ENCODE measurements around the gene RNF220. TPM values are rescaled to one million over a fixed set of nuclear protein-coding genes. Genes with fewer than 3 reads are reported as not detected.

Gene RNF220
- polyA plus RNA-seq, 12 donors = 36.9 to 80.5 (median 52.6) TPM; not detected in 1

DNA sequence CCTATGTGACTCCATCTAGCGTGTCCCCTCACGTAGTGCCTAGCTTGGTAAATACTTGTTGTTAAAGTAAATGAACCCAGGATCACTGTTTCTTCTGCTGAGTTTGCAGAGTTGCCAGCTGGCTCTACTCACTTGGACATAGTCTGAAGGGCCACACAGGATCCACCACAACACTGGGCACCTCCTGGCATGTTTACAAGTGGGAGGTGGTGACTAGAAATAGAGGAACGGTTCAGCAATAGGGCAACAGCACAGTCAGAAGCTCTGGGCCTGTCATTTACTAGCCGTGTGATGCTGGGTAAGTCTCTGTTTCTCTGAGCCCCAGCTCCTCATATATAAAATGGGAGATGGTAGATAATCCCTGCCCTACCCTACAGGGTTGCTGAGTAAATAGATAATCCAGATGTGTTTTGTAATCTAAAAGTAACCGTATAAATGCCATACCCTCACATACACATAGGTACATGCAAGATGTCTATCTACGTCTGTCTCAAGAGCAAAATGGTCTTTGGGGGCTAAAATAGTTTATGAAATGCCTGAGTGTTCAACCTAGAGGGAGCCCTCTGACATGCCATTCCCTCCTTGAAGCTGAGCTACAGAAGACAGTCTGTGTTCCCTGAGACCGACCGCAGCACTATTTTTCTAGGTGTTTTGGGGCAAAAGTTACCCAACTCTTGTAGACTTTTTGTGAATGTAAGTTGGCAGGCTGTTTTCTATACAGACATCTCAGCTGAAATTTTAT is 20.5 kb downstream of the RNF220 start:
- no peak for DNase-seq

DNA sequence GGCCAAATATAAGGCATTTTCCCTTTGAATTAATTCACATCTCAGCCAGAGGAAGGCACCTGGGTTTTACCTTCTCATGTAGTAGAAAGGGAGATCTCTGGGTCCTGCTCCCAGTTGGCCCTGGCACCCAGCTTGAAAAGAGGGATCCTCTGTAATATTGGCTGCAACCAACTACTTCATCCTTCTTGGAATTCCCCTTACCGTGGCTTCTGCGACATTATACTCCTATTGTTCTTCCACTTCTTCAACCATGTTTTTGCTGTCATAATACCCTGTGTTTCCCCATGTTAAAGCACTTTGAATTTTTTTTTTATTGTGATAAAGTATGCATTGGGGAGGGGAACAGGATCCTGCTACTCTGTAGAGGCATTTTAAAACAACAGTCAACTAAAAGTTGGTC is 26.8 kb downstream of the RNF220 start:
- no peak for DNase-seq

DNA sequence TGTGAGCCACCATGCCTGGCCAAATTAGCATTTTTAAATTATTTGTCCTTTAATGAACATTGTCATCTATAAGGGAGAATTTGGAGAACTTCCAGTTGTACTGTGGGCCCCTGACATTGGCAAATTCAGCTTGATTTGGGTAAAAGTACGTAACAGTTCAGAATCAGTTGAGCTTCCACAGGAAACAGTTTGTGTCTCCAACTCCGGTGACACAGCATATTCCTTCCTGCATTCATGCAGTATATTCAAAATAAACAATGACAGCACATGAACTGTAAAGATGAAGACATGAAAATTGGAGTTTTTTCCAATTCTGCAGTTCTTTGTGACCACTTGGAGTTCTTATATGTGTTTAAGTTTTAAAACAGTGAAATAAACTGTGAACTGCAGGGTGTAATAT is 28.2 kb downstream of the RNF220 start:
- DNase-seq = no peak

DNA sequence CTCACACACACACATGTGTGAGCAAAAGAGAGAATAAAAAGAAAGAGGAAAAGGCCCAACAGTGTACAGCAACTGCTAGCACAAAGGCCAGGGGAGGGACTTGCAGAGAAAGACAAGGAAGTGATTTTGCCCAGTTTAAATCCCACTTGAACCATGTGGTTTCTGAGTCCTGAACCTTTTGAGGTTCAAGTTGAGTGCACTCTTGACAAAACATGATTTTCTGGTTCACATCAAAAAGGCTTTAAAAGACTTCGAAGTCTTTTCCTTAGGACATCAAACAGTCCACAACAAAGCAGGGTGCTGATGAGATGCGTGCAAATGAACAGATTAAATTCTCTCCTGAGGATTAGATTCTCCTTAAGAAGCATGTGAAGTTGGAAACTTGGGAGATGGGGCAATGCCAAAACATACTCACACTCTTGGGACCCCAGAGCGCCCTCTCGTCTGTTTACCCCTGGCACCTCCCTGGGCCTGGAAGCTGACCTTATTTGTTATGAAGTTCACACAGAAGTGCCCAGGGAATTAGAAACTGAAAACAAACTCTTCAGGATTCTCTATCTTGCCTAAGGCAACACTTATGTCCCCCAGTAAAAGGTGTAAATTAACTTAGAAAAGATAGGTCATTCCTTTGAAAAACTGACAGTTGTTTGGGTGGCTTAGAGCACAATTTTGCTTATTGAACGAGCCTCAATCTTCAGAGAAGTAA is 31.5 kb downstream of the RNF220 start:
- DNase-seq = no peak

DNA sequence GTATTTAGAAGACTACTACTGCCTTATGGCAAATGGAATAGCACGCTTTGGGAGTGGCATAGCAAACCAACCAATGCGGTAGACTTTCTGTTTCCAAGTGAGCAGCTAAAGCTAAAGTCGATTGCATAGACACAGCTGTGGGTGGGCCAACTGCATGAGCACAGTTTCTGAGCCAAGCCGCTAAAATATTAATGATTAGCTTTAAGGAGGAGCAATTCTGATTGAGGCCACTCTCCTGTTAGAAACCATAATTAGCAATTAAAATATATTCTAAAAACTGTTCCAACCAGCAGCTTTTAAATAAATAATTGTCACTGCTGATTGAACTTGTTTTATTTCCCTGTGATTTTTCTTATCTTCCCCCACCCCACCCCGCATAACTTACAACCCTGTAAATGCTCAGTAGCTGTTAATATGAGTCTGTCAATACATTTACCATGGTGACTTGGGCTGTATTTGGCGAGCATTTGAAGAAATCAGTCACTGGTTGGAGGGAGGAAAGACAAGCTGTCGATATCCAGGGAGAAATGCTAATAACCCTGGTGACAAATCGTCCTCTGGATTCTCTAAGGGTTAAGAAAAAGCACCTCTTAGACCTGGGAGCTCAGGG is 32.2 kb downstream of the RNF220 start:
- DNase-seq = no peak

DNA sequence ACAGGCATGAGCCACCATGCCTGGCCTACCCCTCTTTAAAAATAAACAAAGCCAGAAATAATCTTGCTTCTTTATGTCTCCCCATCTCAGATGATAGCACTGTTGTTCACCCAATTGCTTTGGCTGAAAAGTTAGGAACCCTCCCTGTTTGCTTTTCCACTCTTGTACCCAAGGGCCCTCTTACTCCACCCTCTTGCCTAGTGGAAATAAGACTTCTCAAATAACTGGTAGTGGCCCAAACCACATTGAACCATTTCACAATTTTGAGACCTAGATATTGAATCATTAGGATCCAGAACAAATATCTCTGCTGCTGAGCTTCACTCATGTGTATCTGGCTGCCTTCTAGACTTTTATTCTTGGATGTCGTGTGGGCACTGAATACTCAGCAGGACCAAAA is 37.7 kb downstream of the RNF220 start:
- DNase-seq = no peak

DNA sequence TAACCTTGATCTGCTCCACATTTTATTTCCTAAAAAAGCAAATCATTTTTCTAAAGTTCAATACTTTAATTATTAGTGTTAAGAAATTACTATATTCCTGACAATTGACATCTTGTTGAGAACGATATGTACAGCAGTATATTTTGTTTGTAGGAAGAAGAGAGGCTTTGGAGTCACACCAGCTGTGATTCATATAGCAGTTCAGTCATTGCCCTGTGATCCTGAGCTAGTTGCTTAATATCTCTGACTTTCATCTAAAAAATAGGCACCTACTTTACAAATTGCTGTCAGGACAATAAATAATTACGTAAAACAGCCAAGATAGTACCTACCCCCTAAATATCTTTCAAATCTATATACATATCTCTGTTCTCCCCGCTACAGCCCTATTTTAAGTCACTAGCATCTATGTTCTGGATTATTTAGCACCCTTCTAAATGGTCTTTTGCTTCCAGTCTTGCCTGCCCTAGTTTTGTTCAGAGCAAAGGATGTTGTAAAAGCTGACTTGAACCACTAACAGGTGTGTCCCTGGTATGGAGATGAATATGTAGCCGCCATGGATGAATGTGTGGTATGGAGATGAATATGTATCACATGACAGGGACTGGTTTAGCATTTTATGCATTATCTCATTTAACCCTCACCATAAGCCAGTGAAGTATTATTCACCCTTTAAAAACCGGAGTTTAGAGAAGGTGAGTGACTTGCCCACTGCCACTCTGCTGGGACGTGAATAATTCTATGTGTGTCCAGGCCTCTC is 42.2 kb downstream of the RNF220 start:
- no peak for DNase-seq

DNA sequence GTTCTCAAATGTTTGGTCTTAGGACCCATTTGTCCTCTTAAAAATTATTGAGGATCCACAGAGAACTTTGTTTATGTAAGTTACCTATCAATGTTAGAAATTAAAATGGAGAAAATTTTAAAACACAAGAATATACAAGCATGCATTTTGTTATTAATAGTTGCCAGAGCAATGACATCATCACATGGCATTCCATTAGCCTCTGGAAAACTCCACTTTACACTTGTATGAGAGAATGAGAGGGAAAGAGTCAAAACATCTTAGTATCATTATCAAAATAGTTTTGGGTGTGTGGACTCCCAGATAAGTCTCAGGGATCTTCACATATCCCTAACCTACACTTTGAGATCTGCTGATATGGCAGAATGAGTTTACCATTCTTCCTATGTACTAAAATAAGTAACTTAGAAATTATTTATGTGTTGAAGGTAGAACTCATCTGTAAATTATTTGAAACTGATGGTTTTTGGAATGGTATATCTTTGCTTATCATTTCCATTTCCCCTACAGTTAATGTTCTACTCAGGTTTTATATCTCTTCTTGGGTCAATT is 48.8 kb downstream of the RNF220 start:
- DNase-seq = no peak

DNA sequence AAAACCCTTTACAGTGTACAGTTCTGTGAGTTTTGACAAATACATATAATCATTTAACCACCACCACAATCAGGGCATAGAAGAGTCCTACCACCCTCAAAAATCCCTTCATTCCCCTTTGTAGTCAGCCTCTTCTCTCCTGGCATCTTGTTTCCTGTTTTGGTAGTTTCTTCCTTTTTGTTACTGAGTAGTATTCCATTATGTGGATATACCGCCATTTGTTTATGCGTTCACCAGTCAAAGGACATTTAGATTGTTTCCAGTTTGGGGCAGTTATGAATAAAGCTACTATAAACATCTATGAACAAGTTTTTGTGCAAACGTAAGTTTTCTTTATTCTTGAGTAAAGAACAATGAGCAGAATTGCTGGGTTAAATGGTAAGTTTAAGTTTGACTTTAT is 49.6 kb downstream of the RNF220 start:
- no peak for DNase-seq

DNA sequence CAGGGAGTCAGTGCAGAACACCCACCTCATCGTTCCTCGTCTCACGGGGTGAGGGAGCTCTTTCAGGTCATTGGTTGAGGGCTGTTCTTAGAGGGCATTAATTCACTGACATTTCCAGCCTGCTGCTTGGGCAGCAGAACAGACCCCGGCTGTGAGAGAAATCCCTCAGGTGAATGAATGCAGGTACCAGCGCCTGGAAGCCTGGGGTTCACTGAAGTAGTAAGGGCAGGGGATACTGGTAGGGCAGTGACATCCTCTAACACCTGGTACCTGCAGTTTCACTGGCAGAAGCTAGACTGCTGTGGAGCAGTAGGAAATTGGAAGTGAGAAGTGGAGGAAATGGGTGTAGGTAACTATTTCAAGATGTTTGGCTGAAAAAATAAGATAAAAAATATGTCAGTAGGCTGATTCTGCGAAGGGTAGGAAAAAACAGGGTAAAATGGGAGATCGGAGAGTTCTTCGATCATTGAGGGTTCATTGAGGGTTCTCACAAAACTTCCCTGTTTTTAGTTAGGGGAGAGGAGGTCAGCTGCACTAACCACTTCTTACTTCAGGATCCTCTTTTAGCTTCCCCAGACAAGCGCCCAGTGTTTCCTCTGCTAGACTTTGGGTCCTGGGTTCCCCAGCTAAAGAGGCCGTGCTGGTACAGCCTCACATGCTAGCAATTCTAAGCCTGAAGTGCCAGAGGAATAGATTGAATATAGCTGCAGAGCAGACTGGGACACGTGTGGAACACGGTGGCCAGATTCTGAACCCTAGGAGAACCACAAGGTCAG is 55.2 kb downstream of the RNF220 start:
- no peak for DNase-seq

DNA sequence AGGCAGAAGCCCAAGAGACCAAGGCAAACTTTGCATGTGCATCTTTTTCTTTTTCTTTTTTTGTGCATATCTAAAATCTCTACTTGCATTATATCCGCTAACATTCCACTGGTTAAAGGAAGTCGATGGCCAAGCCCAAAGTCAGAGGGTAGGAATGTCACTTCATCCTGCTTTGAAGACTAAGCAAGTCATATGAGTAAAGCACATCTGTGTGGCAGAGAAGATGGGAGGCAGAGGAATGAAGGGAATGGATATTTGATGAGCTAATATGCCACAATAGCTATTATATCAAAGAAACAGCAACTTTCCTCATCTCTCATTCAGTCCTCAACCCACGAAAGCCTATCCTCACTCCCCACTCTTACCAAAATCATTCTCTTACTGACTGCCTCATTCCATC is 59.3 kb downstream of the RNF220 start:
- DNase-seq = no peak

DNA sequence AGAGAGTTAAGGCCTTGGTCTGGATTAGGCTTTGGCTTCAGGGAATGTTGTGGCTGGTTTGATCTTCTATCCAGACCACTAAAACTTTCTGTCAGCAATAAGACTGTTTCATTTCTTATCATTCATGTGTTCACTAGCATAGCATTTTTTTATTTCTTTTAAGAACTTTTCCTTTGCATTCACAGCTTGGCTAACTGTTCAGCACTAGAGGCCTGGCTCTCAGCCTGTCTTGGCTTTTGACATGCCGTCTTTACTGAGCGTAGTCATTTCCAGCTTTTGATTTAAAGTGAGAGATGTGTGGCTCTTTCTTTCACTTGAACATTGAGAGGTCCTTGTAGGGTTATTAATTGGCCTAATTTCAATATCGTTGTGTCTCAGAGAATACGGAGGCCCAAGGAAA is 62.5 kb downstream of the RNF220 start:
- DNase-seq = no peak

DNA sequence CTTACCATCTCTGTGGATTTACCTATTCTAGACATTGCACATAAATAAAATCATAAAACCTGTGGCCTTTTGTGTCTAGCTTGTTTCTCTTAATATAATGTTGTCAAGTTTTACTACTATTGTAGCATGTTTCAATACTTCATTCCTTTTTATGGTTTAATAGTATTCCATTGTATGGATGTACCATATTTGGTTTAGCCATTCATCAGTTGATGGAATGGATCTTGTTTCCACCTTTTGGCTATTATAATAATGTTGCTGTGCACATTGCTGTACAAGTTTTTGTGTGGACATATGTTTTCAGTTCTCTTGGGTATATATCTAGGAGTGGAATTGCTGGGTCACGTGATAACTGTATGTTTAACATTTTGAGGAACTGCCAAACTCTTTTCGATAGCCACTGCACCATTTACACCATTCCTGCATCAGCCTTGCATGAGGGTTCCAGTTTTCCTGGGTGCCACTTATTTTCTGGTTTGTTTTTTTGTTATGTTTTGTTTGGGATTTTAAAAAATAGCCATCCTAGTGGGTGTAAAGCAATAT is 66.9 kb downstream of the RNF220 start:
- DNase-seq = no peak

DNA sequence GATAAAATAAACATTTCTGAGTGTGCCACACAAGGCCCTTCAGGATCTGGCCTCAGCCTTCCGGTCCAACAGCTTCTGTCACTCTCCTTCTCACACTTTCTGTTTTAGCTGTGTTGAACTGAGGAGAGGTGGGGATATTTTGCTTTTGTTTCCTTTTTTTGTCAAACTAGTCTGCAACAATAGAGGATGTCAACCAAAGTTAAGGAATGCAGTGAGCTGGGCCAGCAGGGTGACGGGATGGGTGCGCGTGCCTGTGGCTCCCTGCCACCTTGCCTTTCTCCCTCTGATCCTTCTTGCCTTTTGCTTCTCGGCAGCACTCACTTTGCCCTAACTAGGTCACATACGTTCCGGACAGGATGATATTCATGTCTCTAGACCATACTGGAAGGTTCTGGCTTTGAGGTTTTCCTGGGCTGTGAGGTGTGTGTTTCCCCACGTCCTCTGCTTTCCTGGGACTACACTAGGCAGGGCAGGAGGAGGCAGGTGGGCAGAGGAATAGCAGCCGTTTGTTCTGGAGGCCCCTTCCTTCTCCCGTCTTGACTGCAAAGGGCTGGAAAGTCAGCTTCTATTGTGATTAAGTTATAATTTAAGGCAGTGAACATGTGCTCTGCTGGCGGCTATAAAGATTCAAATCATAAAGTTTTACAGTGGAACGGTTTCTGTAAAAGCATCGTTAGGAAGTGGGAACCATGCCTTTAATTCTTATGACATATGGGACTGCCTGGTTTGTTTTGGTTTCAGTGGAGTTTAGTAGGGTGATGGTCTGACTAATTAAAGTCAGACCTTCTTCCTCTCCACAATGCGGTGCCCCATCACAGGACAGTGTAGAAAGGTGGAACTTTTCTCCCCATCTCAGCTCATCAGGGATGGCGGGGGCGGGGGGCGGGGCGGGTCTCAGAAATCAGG is 67.8 kb downstream of the RNF220 start:
- no peak for DNase-seq

DNA sequence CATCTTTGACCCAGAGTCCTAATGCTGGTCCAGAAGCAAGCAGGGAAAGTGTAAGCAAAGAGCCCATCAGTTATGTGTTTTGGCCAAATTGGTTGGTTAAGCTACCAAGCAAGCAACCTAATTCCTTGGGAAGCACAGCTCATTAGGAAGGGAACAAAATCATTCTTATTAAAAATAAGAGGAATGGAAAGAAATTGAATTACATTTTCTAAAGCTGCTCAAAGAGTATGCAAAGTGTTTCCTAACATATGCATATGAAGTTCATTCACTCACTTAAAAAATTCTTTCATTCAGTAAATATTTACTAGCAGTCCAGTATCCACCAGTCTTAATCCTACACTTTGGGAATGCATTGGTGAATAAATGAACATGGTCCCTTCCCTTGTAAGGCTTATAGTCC is 71.8 kb downstream of the RNF220 start:
- no peak for DNase-seq

DNA sequence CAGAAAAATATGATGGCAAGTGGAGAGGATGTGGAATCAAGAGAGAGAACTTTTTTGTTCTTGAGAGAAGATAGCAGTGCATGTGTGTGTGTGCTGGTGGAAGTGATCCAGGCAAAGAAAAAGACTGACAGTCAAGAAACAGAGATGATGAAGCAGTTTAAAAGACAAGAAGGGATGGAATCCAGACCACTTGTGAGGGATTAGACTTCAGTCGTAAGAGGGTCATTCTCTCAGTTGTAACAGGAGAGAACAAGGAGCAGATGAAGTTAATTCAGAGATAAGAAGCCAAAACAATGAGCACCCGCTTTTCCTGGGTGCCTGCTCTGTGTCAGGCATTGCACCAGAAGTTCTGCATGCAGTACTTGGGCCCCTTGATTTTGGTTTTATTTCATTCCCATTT is 76.6 kb downstream of the RNF220 start:
- DNase-seq = no peak

DNA sequence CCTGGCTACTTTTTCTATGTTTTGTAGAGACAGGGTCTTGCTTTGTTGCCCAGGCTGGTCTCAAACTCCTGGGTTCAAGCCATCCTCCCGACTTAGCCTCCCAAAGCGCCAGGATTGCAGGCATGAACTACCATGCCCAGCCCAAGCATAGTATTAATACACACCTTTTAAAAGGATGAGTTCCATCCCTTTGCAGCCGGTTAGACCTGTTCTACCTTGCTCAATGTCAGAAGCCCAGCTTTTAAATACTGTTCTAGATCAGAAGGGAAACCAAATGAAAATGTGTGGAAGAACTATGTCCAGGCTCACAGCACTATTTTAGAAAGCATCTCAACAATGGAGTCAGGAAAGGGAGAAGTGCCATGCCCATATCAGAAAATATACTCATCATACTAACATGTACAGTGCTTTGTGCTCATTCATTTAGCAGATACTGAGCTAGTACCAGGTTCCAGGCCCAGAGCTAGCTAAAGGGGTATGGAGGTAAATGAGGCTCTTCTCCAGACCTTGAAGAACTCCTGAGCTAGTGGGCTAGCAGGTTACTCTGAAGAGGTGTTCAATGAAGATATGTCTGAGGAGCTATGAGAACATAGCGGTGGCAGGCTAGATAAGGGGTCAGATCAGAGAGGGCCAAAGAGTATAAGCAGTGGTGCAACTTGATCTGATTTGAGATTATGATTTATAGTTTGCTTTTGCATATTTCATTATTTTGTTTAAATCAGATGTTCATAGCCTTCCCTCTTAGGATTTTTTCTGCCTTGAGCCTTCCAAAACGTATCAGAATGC is 78.2 kb downstream of the RNF220 start:
- DNase-seq = no peak

DNA sequence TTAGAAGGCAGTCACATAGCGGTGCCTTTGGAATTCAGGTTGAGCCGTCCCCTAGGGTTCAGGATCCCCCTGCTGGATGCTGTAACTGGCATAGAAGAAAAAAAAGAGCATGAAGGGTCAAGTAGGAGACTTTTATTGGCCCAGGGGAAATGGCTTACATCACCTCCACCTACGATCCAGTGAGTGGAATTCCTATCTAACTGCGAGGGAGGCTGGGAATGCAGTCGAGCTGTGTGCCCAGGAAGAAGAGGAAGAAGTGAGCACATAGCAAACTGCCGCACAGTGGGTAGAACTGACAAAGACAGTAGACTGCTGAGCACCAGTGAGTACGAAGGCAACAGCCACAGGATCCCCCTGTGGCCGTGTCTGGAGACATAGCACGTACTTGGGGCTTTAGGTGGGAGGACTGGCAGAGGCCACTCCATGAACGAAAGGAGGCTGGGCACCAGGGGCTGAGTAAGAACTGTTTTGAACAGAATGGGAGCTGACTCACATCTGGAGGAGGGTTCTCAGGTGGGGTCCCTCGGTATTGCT is 79.2 kb downstream of the RNF220 start:
- DNase-seq = no peak
